SH-SY5Y (cell line): ENCODE results near the gene DLG2.

ENCODE experiments used
- GATA2 ChIP-seq: IDR thresholded peaks from 2 replicates; pipeline ENCODE4 v1.6.1; 2011; ENCODE audit warnings: mild to moderate bottlenecking, low read depth, low read length
- GATA3 ChIP-seq: IDR thresholded peaks from 2 replicates; pipeline ENCODE4 v1.6.1; 2011; ENCODE audit warnings: low read depth, mild to moderate bottlenecking, low read length, moderate library complexity

- TF ChIP-seq GATA3 (no peak), GATA2 (no peak)
These were observed 1201.5 kb downstream of the DLG2 start for GRCh38 chr11:84425673-84426072.
